ENCODE data around the gene LRRFIP1.

The LRRFIP1 gene

DNA sequence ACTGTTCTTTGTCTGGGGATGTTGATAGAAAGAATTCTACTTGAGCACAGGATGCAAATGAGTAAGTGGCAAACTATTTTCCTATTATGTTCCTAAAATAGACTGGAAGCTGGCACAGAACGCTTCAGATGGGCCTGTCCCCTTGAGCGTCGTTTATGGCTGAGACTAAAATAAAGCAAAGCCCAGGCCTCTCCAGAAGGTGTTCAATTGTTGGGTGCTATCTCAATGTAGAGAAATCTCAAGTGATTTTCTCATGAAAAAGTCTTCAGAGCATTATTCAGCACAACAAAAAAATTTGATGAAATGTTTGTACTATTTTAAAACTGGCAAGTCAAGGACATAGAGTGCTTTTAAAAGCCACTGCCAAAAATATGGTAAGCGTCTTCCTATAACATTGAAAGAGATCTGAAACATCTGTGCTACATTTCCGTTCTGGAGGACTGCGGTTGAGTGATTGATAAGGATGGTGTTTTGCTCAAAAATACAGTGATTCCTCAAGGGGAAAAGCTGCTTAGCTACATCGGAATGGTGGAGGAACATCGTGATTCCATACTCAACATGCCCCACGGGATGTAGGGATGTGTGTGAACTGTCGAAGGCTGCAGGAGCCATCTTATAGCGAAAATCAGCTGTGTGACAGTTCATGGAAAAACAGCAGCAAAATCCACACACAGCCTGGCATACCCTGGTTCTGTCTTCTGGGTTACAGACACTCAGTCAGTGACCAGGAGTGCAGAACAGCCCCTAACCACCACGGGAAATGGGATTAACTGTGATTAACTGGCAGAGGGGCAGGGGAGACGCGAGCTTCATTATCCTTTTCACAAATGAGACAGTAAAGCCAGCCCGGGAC, 10.4 kb upstream of the LRRFIP1 start:
- no peak for DNase-seq (ENCODE audit: low read depth in 2 of 2)

DNA sequence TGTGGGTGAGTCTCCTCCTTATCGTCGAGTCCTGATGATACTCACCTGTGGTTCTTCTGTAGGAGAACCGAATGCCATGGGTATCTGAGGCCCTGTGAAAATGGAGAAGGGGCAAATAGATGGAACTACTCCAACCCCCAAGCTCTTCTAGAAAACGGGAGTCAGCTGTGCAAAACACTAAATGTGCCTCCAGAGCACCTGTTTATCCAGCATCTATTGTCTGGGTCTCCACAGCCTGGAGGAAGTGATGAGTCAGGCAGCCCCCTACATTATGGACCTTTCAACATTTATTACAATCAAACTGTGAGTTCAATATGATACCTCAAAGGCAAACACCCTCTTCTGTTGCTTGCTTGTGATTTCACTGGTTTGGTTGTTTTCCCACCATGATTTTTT, 9.8 kb upstream of the LRRFIP1 start:
- DNase-seq (ENCODE audit: low read depth in 2 of 2): no peak

DNA sequence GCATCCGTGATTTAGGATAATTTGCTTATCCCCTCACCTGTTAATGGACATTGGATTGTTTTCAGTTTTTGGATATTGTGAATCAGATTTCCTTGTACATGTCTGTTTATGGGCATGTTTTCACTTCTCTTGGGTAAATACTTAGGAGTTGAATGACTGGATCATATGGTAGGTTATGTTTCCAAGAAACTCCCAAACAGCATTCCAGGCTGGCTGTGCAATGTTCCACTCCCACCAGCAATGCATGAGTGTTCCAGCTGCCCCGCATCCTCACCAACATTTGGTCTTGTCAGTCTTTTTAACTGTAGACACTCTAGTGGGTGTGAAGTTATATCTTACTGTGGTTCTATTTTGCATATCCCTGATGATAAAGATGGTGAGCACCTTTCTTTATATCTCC, 8.9 kb upstream of the LRRFIP1 start:
- DNase-seq (ENCODE audit: low read depth in 2 of 2): no peak

DNA sequence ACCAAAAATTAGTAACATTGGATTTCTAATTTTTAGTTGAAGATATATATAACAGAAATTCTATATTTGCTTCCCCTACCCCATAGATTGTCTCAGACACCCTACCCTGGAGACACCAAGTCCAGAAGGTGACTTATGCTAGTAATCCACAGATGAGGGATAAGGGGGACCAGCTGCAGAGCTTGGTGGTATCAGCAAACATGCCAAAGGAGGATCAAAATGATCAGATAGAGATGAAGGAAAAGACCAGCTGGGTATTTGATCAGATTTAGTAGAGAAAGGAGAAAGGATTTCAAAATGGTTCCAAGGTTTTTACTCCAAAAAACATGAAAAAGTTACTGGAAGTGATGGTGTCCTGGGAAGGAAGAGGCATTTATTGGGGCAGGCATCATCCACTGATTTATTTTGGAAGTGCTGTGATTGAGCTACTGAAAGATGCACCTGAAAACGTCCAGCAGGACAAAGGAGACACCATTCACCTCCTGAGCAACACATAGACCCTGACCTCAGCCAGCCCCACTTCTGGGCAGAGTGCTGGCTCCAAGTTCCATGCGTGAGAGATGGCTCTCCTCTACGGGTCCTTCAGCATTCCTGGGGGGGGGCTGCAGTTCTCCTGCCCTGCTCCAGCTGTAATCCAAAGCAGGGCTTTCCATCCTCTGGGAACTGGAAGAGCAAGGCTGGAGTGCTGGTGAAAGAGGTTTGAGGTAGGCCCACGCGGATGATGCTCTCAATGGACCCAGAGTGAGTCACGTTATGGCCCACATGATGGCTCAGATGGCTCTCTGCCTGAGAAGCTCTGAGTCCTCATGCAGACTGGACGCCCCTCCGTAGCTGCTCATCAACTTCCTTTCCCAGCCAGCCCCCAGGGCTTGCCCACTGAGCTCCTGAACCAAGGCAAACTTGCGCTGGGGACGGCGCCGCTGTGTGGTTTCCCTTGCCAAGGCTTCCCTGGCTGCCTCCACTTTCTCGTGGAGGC, 3.7 kb upstream of the LRRFIP1 start:
- no peak for DNase-seq (ENCODE audit: low read depth in 2 of 2)

DNA sequence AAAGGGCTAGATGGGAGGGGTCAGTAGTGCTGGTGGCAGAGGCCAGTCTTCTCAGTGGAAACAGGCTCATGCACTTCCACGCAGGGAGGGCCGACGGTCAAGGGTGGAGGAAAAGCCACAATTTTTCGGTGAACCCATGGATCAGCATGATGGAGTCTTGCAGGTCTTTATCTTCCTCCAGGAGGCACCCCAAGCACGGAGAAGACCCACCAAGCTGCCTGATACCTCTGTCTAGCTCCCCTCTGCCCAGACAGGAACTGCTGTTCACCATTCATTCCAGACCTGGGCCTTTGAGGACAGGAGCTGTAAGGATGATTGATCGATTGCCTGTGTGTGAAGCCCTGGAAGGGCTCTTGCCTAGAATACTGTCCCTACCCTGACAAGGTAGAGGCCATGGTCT, 2.8 kb upstream of the LRRFIP1 start:
- no peak for DNase-seq (ENCODE audit: low read depth in 2 of 2)

DNA sequence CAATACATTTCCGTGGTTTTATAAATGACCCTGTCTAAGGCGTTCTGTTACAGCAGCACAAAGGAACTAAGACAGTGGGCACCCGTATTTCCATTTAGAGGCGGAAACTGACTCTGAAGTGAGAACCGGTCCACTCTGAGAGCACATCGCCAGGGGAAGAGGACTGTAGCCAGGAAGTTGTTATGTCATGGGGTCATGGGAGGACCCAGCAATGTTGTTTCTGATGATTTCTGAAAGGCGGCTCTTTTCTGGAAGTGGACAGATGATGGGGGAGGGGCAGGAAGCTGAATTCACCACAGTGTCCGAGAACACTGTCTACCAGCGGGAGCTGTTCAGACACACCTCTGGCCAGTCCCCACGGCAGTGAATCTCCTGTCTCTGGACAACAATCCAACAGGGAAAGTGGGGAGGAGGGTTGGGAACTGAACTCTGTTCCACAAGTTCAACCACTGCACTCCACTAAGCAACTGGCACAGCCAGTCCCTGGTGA, 2.1 kb upstream of the LRRFIP1 start:
- DNase-seq (ENCODE audit: low read depth in 2 of 2): no peak

DNA sequence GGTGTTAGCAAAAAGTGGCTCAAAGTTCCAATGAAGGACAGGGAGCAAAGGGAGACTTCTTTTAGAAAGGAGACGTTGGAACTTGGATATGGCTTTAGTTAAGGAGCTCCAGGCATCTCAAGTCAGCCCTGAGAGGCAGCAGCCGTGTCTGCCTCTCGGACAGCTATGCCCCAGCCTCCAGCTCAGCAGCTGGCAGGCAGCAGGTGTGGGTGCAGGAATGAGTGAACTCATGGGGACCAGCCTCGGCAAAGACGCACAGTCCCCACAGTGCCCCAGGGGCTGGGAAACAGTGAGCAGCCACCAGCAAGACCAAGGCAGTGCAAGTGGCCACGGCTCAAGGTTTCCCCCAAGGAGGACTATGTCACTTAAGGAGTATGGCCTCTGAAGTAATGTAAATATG, 1.6 kb upstream of the LRRFIP1 start:
- no peak for DNase-seq (ENCODE audit: low read depth in 2 of 2)

DNA sequence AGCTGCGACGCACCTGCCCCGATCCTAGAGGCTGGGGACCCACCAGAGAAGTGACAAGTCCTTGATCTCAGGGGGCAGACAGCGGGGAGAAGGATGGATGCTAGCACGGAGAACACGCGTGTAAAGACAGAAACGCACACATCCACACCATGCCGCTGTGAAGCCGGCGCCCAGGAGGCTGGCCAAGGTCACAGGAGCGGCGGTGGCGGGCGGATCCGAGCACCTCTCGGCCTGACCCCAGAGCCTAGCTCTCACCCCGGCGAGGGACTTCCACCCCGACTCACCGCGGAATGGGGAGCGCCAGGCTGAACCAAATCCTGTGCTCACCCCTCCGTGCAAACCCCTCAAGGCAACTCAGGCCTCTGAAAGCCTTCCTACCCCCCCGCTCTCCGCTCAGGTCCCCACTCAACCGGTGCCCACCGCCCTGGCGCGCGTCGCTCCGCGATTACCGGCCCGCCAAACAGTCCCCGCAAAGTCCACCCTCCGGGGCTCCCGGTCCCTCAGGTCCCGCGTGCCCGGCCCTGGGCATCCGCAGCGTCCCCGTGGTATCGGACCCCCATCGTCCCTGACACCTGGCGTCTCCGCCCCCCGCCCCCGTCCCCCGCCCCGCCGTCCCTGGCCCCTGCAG, 460 bp upstream of the LRRFIP1 start:
- DNase-seq (ENCODE audit: low read depth in 2 of 2): no peak

DNA sequence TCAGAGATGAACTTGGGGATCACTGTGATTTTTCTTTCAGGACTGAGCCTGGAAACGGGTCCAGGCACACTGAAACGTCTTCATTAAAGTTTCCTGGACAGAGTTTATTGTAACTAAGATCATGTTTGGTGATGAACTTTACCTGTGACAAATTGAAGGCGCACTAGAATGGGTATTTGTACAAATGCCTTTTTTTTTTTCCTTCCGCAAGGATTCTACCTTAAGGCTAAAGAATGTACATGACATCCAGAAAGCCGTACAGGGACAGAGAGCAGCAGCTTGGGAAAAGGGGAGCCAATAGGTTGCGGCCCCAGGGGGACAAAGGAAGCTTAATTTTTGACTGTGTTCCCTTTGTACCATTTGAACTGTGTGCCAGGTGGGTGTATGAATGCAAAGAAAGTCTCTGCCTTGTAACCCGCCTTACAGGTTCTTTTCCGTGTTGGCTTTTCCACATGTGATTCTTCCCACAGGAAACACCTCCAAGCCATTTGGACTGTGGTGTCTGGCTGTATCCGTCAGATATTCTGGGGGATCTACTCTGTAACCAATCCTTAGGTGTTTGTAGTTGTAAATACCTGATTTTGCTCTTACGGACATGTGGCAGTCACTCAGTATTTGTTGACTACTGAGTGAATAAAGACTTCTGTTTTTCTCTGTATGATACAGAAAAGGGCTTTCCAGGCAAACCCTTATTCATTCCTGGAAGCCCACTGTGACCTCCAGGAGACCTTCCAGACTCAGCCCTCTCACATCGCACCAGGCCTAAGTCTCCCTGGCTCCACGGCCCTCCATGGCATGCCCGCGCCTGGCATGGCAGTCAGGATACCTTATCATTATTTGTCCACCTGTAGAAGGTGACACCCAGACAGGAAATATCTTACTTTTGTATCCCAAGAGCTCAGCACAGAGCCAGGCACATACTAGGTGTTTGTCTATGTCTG, 1.1 kb downstream of the LRRFIP1 start:
- DNase-seq (ENCODE audit: low read depth in 2 of 2): no peak

DNA sequence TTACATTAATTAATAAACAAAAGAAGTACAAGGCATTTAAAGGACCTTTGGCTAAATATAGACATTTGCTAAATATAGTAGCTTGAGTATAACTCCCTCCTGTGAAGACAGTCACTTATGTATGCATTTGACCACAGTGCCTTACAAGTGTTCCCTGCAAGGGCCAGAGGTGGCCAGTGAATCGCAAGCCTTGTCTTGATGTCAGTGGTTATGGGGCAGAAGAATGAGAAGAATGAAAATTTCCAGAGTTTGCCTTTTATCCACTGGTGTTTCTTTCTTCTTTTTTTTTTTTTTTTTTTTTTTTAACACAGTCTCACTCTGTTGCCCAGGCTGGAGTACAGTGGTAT, 1.8 kb downstream of the LRRFIP1 start:
- DNase-seq (ENCODE audit: low read depth in 2 of 2): no peak

DNA sequence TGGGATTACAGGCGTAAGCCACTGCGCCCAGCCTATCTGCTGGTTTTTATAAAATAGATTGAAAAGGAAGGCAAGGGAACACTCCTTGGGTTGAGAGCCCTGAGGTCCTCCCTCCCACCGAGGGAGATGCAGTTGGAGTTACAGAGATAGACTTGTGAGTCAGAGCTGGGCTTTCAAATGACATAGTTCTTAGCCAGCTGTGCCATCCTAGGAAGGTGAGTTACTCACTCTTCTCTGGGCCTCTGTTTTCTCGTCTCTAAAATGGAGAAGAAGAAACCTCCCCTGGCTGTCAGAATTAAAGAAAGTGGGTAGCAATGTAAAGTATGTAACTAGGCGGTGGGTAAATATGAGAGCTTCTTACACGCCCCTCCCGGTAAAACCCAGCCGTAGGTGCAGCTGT, 2.4 kb downstream of the LRRFIP1 start:
- DNase-seq (ENCODE audit: low read depth in 2 of 2): no peak

DNA sequence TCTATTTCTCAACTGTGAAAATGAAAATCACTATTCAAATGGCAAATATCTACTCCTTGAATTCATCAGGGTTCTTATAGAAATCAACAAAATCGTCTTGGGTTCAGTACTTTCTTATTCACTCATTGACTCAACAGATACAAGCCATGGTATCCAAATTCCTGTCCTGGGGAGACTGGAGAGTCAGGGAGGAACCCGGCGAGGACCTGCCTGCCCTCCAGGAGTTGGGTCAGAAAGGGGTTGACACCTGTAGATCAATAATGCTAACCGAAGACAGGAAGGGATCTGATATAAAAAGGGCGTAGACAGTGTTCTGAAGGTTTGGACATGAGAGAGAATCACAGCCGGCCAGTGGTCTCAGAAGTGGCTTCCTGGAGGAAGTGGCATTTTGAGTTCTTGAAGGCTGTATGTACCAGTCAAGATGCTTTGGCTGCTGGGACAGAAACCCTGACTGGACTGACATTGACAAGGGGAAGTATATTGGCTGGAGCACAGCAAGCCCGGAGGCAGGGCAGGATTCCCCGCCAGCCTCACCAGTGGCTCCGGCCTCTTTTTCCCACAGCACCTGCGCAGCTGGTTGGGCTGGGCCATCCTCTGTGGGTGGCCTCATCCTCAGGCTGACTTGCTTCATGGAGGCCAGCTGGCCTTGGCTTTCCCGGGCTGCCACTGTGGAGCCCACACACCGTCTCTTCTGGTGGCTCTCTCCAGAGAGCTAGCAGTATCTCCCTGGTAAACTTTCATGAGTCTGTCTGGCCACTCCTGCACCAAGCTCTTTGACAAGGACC, 3.0 kb downstream of the LRRFIP1 start:
- no peak for DNase-seq (ENCODE audit: low read depth in 2 of 2)

DNA sequence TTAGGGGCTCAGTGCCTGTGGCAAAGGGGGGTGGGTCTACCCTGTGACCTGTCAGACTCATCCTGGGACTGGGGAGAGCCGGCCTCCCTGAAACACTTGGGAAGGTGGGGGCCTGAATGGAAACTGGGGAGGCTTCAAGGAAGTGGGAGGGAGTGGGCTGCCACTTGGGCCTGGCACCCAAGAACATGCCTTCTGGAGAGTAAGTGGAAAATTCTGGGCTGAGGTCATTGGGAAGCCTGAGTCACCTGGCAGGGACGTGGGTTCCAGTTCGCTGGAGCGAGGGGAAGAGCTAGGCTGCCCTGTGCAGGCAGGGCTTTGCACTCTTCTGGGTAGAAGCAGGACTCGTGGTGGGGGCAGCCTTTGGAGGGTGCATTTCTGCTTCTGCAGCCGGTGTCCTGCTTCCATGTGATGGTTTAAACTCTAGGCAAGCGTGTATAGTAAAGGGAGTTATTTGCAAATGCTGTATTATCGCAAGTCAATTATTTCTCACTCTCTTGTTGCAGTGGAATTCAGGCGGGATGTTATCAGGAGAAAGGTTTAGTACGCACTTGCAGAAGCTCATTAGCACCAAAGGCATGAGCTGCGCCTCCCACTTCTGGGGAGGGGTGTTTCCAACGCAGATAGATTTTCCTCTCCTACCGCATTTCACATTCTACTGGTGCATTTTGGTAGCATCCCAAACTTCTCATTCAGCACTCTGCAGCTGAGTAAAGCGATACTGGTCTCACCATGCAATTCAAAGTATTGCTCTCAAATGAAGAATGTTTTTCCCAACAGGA, 3.8 kb downstream of the LRRFIP1 start:
- no peak for DNase-seq (ENCODE audit: low read depth in 2 of 2)

DNA sequence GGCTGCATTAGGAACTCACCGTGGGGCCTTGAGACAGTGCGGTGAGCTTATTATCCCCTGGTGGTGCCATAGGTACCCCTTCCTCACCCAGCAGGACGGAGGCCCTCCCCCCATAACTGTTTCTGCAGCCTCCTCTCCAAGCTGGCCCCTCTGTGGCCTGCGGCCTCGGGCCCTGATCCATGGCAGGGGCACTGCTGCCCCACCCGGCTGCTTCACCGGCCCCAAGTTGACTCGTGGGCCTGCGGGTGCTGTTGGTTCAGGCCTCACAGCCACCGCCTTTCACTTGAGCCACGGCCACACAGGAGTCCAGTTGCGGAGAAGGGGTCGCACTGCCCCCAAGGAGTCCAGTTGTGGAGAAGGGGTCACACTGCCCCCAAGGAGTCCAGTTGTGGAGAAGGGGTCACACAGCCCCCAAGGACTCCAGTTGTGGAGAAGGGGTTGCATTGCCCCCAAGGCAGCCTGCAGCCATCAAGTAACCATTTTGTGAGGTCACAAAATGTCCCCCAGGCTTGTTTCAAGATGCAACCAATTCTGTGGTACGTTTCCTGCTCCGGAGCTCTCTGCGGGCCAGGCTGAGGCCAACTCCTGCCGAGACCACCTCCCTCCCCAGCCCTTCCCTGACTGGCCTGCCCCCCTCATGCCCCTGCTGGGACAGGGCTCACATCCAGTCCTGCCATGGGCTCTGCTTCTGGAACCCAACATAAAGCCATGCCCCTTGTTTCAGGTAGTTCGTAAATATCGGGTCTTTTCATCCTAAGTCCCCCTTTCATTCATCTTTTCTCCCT, 4.6 kb downstream of the LRRFIP1 start:
- no peak for DNase-seq (ENCODE audit: low read depth in 2 of 2)

DNA sequence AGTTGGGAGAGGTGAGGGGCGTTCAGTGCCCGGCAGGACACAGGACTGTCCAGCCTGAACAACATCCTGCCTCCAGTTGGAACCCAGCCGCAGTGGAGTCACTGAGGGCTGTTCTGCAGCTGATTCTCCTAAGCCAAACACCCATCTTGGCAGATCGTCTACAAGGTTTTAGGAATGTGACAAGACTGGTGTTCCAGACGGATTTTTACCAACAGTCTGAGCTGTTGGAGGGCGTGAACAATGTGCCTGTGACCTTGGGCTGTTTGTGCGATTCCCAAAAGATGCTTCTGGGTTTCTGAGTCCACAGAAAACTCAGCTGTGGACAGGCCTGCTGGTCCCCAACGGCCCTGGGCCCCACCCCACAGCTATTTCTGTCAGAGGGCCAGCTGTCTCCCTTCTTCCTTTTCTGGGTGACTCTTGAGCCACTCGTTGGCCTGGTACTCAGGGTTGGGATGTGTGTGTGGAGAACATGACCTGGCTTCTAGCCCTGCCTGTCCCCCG, 5.7 kb downstream of the LRRFIP1 start:
- no peak for DNase-seq (ENCODE audit: low read depth in 2 of 2)

DNA sequence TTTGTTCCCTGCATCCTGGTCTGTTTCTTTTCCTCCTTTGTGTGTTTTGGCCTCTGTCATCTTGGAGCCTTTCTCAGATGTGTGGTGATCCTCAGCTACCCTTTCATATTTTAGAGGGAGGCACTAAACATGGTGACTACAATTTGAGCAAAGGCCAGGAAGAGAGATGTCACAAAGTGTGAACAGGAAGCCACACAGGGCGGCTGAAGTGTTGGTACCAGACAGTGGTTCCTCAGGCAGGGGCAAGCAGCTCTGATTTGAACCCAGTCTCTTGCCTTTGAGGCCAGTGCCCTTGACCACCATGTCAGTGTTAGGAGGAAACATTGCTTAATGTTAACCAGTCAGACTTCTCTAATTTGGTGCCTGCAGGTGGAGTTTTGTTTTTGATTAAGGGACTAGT, 9.2 kb downstream of the LRRFIP1 start:
- no peak for DNase-seq (ENCODE audit: low read depth in 2 of 2)

DNA sequence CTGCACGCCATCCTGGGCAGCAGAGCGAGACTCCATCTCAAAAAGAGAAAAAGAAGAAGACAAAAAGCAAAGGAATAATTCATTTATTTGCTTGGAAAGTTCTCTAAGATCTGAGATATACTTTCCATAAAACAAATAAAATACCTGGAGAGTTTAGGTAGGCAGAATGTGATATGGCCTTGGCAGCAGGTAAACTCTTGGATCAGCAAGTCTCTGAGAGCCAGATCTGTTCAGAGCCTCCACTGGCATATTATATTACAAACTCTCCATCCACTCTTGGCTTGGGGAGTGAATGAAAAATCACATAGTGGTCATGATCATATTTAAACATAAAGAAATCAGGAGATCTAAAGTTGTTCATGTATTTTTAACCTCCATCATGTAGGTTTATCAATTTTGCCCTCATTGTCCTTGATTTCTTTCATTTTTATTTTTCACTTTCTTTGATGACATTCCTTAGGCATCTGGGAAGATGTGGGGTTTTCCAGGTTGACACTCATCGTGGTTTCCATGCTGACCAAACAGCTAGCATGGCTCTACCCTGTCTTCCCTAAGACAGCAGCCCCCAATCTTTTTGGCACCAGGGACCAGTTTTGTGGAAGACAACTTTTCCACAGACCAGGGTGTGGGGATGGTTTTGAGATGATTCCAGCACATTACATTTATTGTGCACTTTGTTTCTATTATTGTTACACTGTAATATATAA, 10.2 kb downstream of the LRRFIP1 start:
- no peak for DNase-seq (ENCODE audit: low read depth in 2 of 2)

DNA sequence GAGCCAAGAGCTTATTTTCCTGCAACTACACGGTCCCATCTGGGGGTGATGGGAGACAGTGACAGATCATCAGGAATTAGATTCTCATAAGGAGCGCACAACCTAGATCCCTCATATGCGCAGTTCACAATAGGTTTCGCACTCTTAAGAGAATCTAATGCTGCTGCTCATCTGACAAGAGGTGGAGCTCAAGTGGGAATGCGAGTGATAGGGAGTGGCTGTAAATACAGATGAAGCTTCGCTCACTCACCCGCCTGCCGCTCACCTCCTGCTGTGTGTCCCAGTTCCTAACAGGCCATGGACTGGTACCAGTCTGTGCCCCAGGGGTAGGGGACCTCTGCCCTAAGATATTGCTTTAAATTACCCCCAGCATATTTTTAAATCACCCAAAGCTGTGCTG, 10.8 kb downstream of the LRRFIP1 start:
- no peak for DNase-seq (ENCODE audit: low read depth in 2 of 2)

All from activated CD4-positive, alpha-beta T cell treated with anti-CD3 and anti-CD28 coated beads for 24 hours (primary cell).